ENCODE data around the gene ARPP19.
"Not testable (repeated sequence)": the region's sequence is repeated elsewhere in the genome, so short reads cannot be mapped to it uniquely, and the experiment has no call there.

The ARPP19 gene

DNA sequence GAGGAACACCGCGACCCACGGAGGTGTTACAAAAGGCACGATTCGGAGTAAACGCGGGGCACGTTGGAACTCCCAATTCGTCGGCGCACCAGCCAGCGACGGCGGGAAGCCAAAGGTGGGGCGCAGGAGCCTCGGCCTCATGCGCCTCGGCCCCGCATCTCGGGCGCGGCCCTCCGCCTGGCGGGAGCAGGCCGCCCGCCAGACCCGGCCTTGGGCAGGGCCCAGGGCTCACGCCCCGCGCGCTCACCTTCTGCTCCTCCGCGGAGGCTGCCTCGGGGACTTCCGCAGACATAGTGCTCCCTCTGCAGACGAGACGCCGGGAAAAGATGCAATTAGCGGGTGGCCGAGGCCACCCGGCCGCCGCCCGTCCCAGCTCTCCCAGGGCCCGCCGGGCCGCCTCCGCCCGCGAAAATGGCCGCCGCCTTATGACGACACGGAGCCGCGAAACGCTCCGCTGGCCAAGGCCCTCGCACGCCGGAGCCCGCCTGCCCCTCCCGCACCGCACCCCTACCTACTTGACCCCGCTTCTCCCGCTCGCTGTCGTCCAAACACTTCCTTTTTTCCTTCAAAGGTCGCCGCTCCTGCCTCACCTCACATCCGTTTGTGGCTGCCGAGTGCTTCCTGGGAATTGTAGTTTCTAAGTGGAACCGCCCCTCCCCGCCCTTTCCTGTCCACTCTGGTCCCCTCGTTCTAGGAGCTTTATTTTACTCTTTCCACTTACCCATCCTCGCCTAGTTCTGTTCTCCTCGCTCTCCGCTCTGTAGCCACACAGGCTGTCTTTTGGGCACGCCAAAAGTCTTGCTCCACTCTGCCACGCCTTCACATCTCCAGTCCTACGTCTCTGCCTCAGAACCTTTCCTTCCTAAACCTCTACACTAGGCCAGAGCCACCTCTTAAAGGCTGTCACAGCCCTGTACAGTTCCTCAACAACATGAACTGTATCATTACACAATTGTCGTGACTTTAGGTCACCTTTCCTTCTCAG, at the start of gene ARPP19:
Gene ARPP19, minus strand, starts transcription at position 430 of the 985 bp plus-strand sequence. Its CDS starts 138 bp downstream, at position 292.
- peak; percentile 91 for DNase-seq

DNA sequence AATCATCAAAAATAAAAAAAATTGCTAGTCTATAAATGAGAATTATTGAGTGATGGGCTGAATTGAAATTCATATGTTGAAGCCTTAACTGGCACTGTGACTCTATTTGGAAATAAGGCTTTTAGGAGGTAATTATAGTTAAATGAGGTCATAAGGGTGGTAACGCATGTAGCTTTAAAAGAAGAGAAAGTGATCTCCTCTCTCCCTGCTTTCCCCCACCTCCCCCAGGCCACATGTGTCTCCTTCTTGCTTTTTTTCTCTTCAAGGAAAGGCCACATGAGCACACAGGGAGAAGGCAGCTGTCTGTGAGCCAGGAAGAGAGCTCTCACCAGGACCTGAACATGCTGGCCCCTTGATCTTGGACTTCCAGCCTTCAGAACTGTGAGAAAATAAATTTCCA, 48.2 kb upstream of the ARPP19 start:
- DNase-seq = no peak

DNA sequence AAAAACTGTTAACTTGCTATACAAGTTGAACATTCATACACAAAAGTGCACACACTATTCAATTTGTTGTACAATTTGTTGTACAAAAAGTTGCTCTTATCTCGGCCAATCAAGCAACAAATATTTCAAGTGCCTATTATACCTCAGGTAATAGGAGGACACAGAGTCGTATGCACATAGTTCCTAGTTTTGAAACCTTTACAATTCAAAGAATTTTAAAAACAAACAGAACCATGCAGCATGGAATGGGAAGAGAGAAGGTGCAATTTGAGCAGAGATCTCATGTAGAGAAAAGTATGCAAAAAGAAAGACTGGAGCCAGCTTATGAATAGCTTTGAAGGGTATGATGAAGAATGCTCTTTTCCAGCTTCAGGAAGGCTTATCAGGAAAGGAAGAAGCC, 46.5 kb upstream of the ARPP19 start:
- no peak for DNase-seq

- no peak for DNase-seq
Measured at GRCh38 chr15:52609593-52609992, 40.8 kb upstream of the ARPP19 start.

DNA sequence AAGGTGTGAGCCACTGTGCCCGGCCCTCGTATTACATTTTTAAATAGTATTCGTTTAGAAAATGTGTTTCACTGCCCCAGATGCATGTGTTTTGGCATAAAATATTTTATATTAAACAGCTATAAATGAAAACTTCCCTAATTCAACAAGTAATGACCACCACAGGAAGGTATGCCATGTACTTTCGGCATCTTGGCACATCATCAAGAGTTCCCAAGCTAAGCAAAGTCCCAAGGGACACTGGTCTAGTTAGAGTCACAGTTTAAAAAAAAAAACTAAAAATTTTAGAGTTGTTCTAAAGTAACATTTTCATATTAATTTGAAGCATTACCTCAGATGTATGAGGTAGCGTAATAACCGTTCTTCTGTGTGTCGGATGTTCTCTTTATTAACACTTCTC, 15.6 kb upstream of the ARPP19 start:
- DNase-seq = no peak

DNA sequence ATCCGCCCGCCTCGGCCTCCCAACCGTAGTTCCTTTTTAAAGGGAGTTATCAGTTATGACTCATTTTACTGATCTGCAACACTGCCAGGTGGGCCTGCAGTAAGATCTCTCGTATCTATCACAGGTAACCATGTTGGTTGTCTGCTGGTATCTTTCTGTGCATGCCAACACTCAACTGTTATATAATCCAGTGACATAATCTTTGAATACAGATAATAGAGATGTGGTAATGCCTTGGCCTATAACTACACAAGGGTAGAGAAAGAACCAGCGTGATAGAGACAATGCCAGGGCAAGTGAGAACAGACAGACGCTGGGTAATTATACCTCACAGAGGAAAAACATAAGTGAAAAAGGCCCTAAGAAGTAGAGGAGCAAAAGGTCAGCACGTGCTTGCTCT, 11.0 kb upstream of the ARPP19 start:
- DNase-seq = no peak

DNA sequence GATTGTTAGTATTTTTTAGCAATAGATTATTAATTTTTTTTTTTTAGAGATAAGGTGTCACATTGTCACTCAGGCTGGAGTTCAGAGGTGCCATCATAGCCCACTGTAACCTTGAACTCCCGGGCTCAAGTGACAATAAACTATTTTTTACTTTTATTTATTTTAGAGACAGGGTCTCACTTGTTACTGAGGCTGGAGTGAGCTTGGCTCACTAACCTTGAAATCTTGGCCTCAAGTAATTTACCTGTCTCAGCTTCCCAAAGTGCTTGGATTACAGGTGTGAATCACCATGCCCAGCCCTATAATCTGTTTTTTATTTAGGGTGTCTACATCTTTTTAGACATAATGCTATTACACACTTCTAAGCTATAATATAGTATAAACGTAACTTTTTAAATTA, 7.9 kb upstream of the ARPP19 start:
- DNase-seq = no peak

DNA sequence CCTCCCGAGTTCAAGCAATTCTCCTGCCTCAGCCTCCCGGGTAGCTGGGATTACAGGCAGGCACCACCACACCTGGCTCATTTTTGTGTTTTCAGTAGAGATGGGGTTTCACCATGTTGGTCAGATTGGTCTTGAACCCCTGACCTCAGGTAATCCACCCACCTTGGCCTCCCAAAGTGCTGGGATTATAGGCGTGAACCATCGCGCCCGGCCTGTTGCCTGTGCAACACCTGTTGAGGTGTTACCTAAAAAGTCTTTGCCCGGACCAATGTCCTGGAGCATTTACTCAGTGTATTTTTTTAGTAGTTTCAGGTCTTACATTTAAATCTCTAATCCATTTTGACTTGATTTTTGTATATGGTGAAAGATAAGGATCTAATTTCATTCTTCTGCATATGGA, 6.7 kb upstream of the ARPP19 start:
- DNase-seq = not testable (repeated sequence)

GRCh38 chr15:52575072-52575471, 6.2 kb upstream of the ARPP19 start:
- DNase-seq = no peak

DNA sequence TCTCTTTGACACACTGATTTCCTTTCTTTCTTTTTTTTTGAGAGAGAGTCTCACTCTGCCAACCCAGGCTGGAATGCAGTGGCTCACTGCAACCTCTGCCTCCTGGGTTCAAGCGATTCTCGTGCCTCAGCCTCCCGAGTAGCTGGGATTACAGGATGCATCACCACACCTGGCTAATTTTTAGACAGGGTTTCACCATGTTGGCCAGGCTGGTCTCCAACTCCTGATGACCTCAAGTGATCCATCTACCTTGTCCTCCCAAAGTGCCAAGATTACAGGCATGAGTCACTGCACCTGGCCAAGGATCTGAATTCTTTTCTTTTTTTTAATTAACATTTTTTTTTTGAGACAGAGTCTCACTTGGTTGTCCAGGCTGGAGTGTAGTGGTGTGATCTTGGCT, 5.8 kb upstream of the ARPP19 start:
- not testable (repeated sequence) for DNase-seq

DNA sequence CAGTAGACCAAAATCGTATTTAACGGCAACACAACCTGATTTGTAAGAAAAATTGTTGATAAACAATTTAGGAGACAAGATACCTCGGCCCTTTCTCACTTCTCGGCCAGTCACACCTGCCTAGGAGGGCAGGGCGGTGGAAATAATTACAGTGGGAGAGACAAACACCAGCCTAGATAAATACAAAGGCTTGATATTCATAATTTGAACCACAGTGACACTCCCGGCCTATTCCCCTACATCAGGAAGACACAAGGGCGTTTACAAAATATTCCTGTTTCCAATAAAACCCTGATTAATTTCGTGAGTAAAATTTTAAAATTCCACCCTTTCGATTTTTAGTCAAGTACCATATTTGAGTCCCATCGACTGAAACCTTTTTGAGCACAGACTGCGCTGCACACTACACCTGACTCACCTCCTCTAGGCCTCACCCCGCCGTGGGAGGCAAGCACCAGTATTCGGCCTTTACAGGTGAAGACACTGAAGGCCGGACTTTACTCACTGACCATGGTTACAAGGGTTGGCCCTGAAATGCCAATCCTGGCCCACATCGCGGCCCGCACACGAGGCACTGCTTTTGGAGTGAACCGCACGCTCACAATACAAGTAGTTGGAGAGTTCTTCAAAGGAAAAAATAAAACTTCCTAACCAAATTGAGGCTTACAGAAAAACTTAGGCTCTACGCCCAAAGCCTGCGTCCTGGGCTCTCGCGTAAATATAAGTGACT, 794 bp downstream of the ARPP19 start:
- peak; percentile 43 for DNase-seq

- no peak for DNase-seq
Measured at GRCh38 chr15:52566889-52567288, 1.9 kb downstream of the ARPP19 start.

DNA sequence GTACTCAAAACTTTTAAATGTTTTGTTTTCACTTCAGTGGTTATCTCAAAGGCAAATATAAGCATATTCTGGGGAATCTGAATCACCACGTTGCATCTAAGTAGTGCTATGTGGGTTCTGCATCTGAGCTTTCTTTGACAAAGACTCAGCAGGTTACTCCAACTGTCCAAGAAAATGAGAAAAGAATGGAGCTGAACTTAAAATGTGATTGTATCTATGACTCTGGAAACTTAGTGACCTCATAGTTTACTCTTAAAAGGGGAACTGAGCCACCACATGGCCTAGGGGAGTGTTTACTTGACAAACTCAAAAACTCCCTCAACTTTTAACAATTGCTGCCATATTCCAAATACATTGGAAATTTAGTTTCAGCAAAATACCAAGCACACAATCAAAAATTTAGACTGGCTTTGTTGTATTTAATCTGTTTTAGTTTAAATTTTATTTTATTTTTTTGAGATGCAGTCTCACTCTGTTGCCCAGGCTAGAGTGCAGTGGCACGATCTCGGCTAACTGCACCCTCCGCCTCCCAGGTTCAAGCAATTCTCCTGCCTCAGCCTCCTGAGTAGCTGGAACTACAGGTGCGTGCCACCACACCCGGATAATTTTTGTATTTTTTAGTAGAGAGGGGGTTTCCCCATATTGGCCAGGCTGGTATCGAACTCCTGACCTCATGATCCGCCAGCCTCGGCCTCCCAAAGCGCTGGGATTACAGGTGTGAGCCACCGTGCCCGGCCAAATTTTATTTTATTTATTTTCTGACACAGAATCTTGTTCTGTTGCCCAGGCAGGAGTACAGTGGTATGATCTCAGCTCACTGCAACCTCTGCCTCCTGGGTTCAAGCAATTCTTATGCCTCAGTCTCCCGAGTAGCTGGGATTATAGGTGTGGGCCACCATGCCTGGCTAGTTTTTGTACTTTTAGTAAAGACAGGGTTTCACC, 3.1 kb downstream of the ARPP19 start:
- DNase-seq = not testable (repeated sequence)

DNA sequence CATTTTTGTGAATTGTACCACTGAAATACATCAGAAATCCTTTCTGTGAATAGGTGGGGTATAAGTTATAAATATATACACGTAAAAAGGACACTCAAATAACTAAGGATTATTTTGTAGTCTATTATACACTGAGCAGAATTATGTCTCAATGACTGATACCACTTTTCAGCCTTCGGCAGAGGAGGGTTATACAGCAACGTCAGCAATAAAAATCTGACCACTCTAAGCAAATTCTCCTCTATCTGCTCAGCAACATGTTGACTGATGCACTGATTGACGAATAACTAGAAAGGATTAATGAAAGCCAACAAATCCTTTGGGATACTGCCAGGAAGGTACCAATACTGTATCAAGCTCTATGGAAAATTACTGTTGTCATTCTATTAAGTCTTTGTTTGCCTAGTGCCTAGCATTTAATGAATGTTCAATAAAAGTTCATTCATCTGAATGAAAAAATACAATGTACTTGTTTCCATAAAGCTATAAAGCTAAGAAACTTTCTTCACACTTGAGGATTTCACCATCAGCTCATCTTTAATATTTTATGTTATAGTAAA, 5.2 kb downstream of the ARPP19 start:
- no peak for DNase-seq

- no peak for DNase-seq
Measured at GRCh38 chr15:52559575-52559974, 9.3 kb downstream of the ARPP19 start.

DNA sequence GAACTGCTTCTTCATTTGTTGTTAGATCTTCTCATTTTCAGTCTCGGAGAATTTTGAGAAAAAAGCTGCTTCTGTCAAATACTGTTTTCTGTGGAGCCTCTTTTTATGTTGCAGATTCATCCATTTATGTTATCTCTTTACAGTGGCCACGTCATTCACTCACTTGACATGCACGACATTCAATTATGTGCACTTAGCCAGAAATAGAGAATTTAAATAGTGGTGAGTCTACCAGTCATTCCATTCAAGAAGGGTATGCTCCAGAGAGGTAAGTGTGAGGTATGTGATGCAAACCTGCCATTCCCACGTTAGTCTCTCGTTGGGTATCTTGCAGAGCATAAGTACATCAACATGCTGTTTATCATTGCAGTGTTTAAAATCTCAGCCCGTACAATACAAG, 9.8 kb downstream of the ARPP19 start:
- no peak for DNase-seq

DNA sequence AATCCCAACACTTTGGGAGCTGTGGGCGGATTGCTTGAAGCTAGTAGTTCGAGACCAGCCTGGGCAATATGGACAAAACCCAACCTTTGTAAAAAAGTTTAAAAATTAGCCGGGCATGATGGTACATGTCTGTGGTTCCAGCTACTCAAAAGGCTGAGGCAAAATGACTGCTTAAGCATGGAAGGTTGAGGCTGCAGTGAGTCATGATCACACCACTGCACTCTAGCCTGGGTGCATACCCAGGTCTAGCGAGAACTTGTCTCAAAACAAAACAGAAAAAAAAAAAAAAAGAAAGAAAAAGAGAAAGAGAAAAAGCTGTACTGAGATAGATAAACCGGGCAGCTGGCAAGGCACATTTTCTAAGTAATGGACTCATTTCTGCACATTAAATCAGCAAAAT, 10.6 kb downstream of the ARPP19 start:
- no peak for DNase-seq

DNA sequence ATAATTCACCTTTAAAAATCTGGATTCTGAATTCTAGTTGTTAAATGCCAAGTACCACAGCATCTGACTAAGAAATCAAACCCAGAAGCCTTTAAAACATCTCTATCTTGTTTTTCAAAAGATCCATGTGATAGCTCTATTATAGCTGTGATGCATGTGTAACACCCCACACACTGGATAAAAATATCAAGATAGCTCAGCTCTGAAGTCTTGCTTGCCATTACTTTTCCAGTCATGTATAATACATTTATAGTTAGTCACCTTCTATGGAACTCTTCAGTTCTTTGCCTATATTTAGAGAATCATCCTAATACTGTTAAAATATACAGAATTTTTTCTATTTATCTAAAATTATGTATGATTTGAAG, 11.6 kb downstream of the ARPP19 start:
- no peak for DNase-seq

DNA sequence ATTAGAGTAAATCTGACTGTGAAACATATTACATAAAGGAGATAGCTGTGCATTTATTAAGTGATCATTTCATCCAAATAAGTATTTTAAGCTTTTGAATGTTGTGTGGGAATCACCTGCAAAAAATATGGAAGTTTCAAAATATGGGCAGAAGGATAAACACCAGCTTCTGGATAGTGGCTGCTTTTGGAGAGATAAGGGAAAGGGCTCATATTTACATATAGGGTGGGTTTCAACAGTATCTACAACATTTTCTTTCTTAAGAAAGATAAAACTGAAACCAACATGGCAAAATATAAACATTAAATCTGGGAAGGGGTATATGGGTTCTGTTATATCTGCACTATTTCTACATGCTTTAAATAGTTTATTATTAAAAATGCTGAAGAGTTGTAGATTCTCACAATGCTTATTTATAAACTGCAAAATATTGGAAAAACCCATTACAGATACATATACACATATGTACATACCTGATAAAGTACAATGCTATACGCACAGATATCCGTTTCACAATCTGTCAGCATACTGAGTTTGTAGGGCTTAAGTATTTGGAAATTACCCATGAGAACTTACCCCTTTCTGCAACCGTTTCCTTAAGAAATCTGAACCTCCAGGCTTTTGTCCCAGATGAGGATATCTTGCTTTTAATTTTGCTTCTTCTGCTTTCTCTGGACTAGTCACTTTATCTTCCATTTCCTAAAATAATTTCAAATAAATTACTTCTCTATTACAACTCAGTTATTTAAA, 12.1 kb downstream of the ARPP19 start:
- DNase-seq = no peak

- DNase-seq = no peak
Measured at GRCh38 chr15:52552303-52552702, 16.5 kb downstream of the ARPP19 start.

GRCh38 chr15:52551762-52552161, 17.1 kb downstream of the ARPP19 start:
- DNase-seq = no peak

DNA sequence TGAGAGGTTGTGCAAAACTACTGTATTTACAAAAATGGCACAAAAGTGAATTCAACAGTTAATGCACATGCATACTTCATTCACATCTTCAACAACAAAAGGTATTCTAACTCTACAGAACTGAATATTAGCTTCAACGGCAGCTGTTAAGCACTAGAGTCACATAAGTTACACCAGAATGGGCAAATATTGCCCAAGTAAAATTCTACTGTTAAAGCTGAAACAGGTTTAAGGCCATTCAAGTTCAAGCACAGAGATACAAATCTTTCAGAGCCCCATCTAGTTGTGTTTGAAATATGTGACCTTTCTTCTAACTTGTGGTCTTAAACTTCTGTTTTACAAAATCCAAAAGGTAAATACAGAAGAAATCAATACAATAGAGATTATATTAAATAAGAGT, 17.6 kb downstream of the ARPP19 start:
- not testable (repeated sequence) for DNase-seq

All from left hindlimb (tissue), 1 donor.